GM19452 (cell line): ENCODE data around the gene CFAP161.
"Not testable (repeated sequence)": the region's sequence is repeated elsewhere in the genome, so short reads cannot be mapped to it uniquely, and the experiment has no call there.

ENCODE experiments used
- ATAC-seq: cut with Tn5 transposase; IDR thresholded peaks from one replicate; pipeline ENCODE4 v1.9.1; 2021; ENCODE audit not compliant: unreplicated experiment

CFAP161 gene

GRCh38 chr15:81157195-81157938, 23.3 kb downstream of the CFAP161 start:
- ATAC-seq = no peak

- no peak for ATAC-seq
Observed at GRCh38 chr15:81157939-81158223, 23.8 kb downstream of the CFAP161 start.

- not testable (repeated sequence) for ATAC-seq
Observed at GRCh38 chr15:81158561-81158960, 24.5 kb downstream of the CFAP161 start.

GRCh38 chr15:81160312-81161159, 26.5 kb downstream of the CFAP161 start:
- ATAC-seq = no peak

GRCh38 chr15:81161160-81161673, 27.1 kb downstream of the CFAP161 start:
- ATAC-seq = no peak

GRCh38 chr15:81161851-81162250, 27.8 kb downstream of the CFAP161 start:
- no peak for ATAC-seq

GRCh38 chr15:81163961-81164800, 30.1 kb downstream of the CFAP161 start:
- ATAC-seq = no peak

- ATAC-seq = no peak
Observed at GRCh38 chr15:81165535-81165934, 31.5 kb downstream of the CFAP161 start.

- ATAC-seq = no peak
Observed at GRCh38 chr15:81166636-81167305, 32.7 kb downstream of the CFAP161 start.

GRCh38 chr15:81168131-81168526, 34.1 kb downstream of the CFAP161 start:
- ATAC-seq = no peak

- ATAC-seq = no peak
Observed at GRCh38 chr15:81168644-81169043, 34.6 kb downstream of the CFAP161 start.

- no peak for ATAC-seq
Observed at GRCh38 chr15:81170511-81170910, 36.4 kb downstream of the CFAP161 start.

GRCh38 chr15:81171286-81171685, 37.2 kb downstream of the CFAP161 start:
- ATAC-seq = no peak

GRCh38 chr15:81174125-81174791, 40.2 kb downstream of the CFAP161 start:
- ATAC-seq = no peak

GRCh38 chr15:81174792-81175327, 40.8 kb downstream of the CFAP161 start:
- ATAC-seq = no peak

GRCh38 chr15:81175496-81175895, 41.4 kb downstream of the CFAP161 start:
- ATAC-seq = no peak

GRCh38 chr15:81176291-81176893, 42.3 kb downstream of the CFAP161 start:
- no peak for ATAC-seq

GRCh38 chr15:81178365-81178764, 44.3 kb downstream of the CFAP161 start:
- ATAC-seq = no peak

GRCh38 chr15:81181220-81181619, 47.1 kb downstream of the CFAP161 start:
- no peak for ATAC-seq
